NCI-H524 (cell line): ENCODE results near the gene ENOPH1.

ENCODE experiments used
- DNase-seq, 2 experiments: peaks; one replicate each; lab custom pipeline; 2025; lab: John Stamatoyannopoulos, UW

ENOPH1 gene

GRCh38 chr4:82428526-82428968 lies 1.8 kb upstream of the ENOPH1 start:
- no peak for DNase-seq

GRCh38 chr4:82428969-82429727 lies 1.2 kb upstream of the ENOPH1 start:
- DNase-seq: peak; percentile 38 to 82

GRCh38 chr4:82429728-82430192 lies 630 bp upstream of the ENOPH1 start:
- no peak for DNase-seq

- DNase-seq: peak in 1 of 2 experiments; percentile 13
Observed at GRCh38 chr4:82430964-82431745, 765 bp downstream of the ENOPH1 start.

- no peak for DNase-seq
Observed at GRCh38 chr4:82431831-82432230, 1.4 kb downstream of the ENOPH1 start.

GRCh38 chr4:82432596-82432995 lies 2.2 kb downstream of the ENOPH1 start:
- DNase-seq: no peak

- no peak for DNase-seq
Observed at GRCh38 chr4:82433791-82434190, 3.4 kb downstream of the ENOPH1 start.

GRCh38 chr4:82434949-82435348 lies 4.6 kb downstream of the ENOPH1 start:
- no peak for DNase-seq

GRCh38 chr4:82436130-82436529 lies 5.7 kb downstream of the ENOPH1 start:
- no peak for DNase-seq

GRCh38 chr4:82436780-82437179 lies 6.4 kb downstream of the ENOPH1 start:
- DNase-seq: no peak

GRCh38 chr4:82437285-82438005 lies 7.1 kb downstream of the ENOPH1 start:
- no peak for DNase-seq

- DNase-seq: no peak
Observed at GRCh38 chr4:82439088-82439487, 8.7 kb downstream of the ENOPH1 start.

- no peak for DNase-seq
Observed at GRCh38 chr4:82447886-82448285, 17.5 kb downstream of the ENOPH1 start.

- DNase-seq: peak in 1 of 2 experiments; percentile 26
Observed at GRCh38 chr4:82450966-82451755, 20.8 kb downstream of the ENOPH1 start.

- DNase-seq: no peak
Observed at GRCh38 chr4:82452026-82452425, 21.6 kb downstream of the ENOPH1 start.

GRCh38 chr4:82457266-82457665 lies 26.9 kb downstream of the ENOPH1 start:
- no peak for DNase-seq

GRCh38 chr4:82458729-82459128 lies 28.3 kb downstream of the ENOPH1 start:
- no peak for DNase-seq

GRCh38 chr4:82461710-82462109 lies 31.3 kb downstream of the ENOPH1 start:
- DNase-seq: no peak

GRCh38 chr4:82462415-82462831 lies 32.0 kb downstream of the ENOPH1 start:
- DNase-seq: peak; percentile 42 to 65

GRCh38 chr4:82463221-82463620 lies 32.8 kb downstream of the ENOPH1 start:
- DNase-seq: no peak

- DNase-seq: no peak
Observed at GRCh38 chr4:82467471-82467870, 37.1 kb downstream of the ENOPH1 start.
